ENCODE data around the gene FAM110C. TPM values are rescaled to one million over a fixed set of nuclear protein-coding genes. Genes with fewer than 3 reads are reported as not detected.
"Not testable (repeated sequence)": the region's sequence is repeated elsewhere in the genome, so short reads cannot be mapped to it uniquely, and the experiment has no call there.

Gene FAM110C
- total and polyA plus RNA-seq, 4 donors: 4.8 to 18.2 (median 5.0) TPM

DNA sequence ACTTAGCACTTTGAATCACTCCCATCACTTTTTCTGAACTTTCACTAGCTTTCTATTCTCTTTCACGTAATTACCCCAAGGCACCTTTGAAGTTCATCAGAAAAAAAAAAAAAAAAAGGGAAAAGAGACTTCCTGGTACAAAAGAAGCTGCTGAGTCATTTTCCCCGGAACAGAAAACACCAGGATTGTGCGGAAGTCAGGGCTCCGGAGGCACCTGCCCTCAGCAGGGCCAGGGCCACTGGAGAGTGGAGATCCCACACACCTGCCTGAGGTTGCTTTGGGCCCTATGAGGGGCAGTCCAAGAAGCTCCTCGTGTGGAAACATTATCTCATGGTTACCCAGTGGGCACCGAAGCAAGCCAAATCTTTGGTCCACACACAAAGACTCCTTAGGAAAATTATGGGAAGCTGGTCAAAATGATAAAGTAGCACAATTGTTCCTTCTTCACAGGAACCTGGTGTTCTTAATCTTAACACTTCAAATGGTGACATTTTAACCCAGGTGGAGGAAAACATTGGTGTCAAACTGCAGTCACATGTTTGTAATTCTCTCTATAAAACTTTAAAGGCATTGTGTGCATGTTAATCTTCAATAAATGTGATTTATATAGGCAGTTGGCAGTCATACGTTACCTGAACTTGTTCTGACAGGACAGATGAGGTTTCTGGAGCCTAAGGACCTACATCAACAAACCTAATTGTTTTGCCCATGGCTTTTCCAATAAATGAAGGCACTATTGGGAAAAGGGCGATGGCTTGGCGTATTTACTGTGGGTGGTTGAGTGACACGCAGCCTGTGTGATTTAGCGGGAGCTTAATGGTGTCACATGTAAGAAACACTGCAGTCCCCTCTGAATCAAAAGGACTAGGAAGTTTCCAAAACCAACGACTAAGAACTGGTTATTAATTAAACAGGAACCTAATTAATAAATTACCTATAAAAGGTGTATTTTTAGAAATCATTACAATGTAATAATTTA lies 23.4 kb upstream of the FAM110C start:
- Histone ChIP-seq H3K4me3 (ENCODE audit: low read depth in 1 of 3, low read length in 3 of 3) (no peak overlapping the region), H3K27me3 (ENCODE audit: control insufficient read depth in 4 of 4, insufficient read depth in 4 of 4, low read length in 3 of 4) (no peaks in the 10 kb centered on the region), H3K27ac (ENCODE audit: low read depth in 1 of 2, low read length in 2 of 2) (no peak overlapping the region), H3K4me1 (ENCODE audit: control insufficient read depth in 4 of 4, insufficient read depth in 4 of 4, low read length in 3 of 4) (no peaks in the 10 kb centered on the region), H3K9me3 (ENCODE audit: control insufficient read depth in 4 of 4, low read length in 3 of 4) (no peaks in the 10 kb centered on the region), H3K36me3 (ENCODE audit: control insufficient read depth in 4 of 4, insufficient read depth in 3 of 4, low read depth in 1 of 4, low read length in 3 of 4) (no peaks in the 10 kb centered on the region), H3K9ac (ENCODE audit: low read depth in 1 of 2, low read length in 2 of 2) (no peak overlapping the region)
- no peak for TF ChIP-seq YY1 (IDR thresholded peaks at IDR 0.05)
- TF ChIP-seq, protein P1, sequence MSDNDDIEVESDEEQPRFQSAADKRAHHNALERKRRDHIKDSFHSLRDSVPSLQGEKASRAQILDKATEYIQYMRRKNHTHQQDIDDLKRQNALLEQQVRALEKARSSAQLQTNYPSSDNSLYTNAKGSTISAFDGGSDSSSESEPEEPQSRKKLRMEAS (IDR thresholded peaks at IDR 0.05): no peak
- TF ChIP-seq SP1 (IDR thresholded peaks at IDR 0.05): no peak
- TF ChIP-seq RXRA (IDR thresholded peaks at IDR 0.05): no peak
- 71% methylated on average over 12 of the region's 12 CpGs for WGBS
- no peak for DNase-seq (ENCODE audit: low spot score)

DNA sequence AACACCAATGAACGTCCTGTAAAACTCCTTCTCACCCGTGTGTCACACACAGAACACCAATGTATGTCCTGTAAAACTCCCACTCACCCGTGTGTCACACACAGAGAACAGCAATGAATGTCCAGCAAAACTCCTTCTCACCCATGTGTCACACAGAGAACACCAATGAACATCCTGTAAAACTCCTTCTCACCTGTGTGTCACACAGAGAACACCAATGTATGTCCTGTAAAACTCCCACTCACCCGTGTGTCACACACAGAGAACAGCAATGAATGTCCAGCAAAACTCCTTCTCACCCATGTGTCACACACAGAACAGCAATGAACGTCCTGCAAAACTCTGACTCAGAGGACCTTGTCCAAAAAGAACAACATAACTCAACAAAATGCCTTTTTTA lies 22.3 kb upstream of the FAM110C start:
- H3K9me3 ChIP-seq (ENCODE audit: control insufficient read depth in 4 of 4, low read length in 3 of 4); H3K27ac ChIP-seq (ENCODE audit: low read depth in 1 of 2, low read length in 2 of 2); H3K4me3 ChIP-seq (ENCODE audit: low read depth in 1 of 3, low read length in 3 of 3); H3K4me1 ChIP-seq (ENCODE audit: control insufficient read depth in 4 of 4, insufficient read depth in 4 of 4, low read length in 3 of 4); H3K36me3 ChIP-seq (ENCODE audit: control insufficient read depth in 4 of 4, insufficient read depth in 3 of 4, low read depth in 1 of 4, low read length in 3 of 4); H3K9ac ChIP-seq (ENCODE audit: low read depth in 1 of 2, low read length in 2 of 2); H3K27me3 ChIP-seq (ENCODE audit: control insufficient read depth in 4 of 4, insufficient read depth in 4 of 4, low read length in 3 of 4); DNase-seq (ENCODE audit: low spot score): not testable (repeated sequence)
- WGBS: 73% methylated on average over 5 of the region's 5 CpGs

DNA sequence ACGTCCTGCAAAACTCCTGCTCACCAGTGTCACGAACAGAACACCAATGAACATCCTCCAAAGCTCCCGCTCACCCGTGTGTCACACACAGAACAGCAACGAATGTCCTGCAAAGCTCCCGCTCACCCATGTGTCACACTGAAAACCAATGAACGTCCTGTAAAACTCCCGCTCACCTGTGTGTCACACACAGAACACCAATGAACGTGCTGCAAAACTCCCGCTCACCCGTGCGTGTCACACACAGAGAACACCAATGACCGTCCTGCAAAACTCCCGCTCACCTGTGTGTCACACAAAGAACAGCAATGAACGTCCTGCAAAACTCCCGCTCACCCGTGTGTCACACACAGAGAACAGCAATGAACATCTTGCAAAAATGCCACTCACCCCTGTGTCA lies 20.5 kb upstream of the FAM110C start:
- H3K9me3 ChIP-seq (ENCODE audit: control insufficient read depth in 4 of 4, low read length in 3 of 4): no peaks in the 10 kb centered on the region
- H3K27ac ChIP-seq (ENCODE audit: low read depth in 1 of 2, low read length in 2 of 2): no peak overlapping the region
- DNase-seq (ENCODE audit: low spot score): no peak
- H3K27me3 ChIP-seq (ENCODE audit: control insufficient read depth in 4 of 4, insufficient read depth in 4 of 4, low read length in 3 of 4): no peaks in the 10 kb centered on the region
- WGBS: 94% methylated on average over 17 of the region's 17 CpGs
- no peak overlapping the region for H3K4me3 ChIP-seq (ENCODE audit: low read depth in 1 of 3, low read length in 3 of 3)
- H3K9ac ChIP-seq (ENCODE audit: low read depth in 1 of 2, low read length in 2 of 2): no peak overlapping the region
- TF ChIP-seq NR2F2 (IDR thresholded peaks at IDR 0.05): no peak
- TF ChIP-seq GABPA (IDR thresholded peaks at IDR 0.05 in 1 of 2, conservative IDR thresholded peaks at IDR 0.05 in 1 of 2): no peak
- no peak for TF ChIP-seq CTCF (IDR thresholded peaks at IDR 0.05; ENCODE audit: low read depth, low read length, missing input control)
- TF ChIP-seq JUND (IDR thresholded peaks at IDR 0.05): no peak
- TF ChIP-seq EGR1 (IDR thresholded peaks at IDR 0.05; ENCODE audit: low read depth in 2 of 2): no peak
- H3K4me1 ChIP-seq (ENCODE audit: control insufficient read depth in 4 of 4, insufficient read depth in 4 of 4, low read length in 3 of 4): peaks cover 0 to 5% (median 3%) of the 10 kb centered on the region in 4 donors
- H3K36me3 ChIP-seq (ENCODE audit: control insufficient read depth in 4 of 4, insufficient read depth in 3 of 4, low read depth in 1 of 4, low read length in 3 of 4): no peaks in the 10 kb centered on the region

- peaks cover 0 to 5% (median 3%) of the 10 kb centered on the region in 4 donors for H3K4me1 ChIP-seq (ENCODE audit: control insufficient read depth in 4 of 4, insufficient read depth in 4 of 4, low read length in 3 of 4)
- no peak for TF ChIP-seq FOXA2 (IDR thresholded peaks at IDR 0.05)
- no peak for TF ChIP-seq RXRA (IDR thresholded peaks at IDR 0.05)
- TF ChIP-seq EGR1 (IDR thresholded peaks at IDR 0.05; ENCODE audit: low read depth in 2 of 2): no peak
- TF ChIP-seq CTCF (IDR thresholded peaks at IDR 0.05; ENCODE audit: low read depth, low read length, missing input control): no peak
- TF ChIP-seq, protein P2, sequence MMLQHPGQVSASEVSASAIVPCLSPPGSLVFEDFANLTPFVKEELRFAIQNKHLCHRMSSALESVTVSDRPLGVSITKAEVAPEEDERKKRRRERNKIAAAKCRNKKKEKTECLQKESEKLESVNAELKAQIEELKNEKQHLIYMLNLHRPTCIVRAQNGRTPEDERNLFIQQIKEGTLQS (IDR thresholded peaks at IDR 0.05): no peak
- TF ChIP-seq, protein P3, sequence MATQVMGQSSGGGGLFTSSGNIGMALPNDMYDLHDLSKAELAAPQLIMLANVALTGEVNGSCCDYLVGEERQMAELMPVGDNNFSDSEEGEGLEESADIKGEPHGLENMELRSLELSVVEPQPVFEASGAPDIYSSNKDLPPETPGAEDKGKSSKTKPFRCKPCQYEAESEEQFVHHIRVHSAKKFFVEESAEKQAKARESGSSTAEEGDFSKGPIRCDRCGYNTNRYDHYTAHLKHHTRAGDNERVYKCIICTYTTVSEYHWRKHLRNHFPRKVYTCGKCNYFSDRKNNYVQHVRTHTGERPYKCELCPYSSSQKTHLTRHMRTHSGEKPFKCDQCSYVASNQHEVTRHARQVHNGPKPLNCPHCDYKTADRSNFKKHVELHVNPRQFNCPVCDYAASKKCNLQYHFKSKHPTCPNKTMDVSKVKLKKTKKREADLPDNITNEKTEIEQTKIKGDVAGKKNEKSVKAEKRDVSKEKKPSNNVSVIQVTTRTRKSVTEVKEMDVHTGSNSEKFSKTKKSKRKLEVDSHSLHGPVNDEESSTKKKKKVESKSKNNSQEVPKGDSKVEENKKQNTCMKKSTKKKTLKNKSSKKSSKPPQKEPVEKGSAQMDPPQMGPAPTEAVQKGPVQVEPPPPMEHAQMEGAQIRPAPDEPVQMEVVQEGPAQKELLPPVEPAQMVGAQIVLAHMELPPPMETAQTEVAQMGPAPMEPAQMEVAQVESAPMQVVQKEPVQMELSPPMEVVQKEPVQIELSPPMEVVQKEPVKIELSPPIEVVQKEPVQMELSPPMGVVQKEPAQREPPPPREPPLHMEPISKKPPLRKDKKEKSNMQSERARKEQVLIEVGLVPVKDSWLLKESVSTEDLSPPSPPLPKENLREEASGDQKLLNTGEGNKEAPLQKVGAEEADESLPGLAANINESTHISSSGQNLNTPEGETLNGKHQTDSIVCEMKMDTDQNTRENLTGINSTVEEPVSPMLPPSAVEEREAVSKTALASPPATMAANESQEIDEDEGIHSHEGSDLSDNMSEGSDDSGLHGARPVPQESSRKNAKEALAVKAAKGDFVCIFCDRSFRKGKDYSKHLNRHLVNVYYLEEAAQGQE (IDR thresholded peaks at IDR 0.05): no peak
- no peak for TF ChIP-seq GABPA (IDR thresholded peaks at IDR 0.05 in 1 of 2, conservative IDR thresholded peaks at IDR 0.05 in 1 of 2)
- no peak for TF ChIP-seq HNF4A (conservative IDR thresholded peaks at IDR 0.05)
These were observed 18.8 kb upstream of the FAM110C start for GRCh38 chr2:65121-65520.

More at GRCh38 chr2:65121-65520, 18.8 kb upstream of the FAM110C start:
- DNase-seq (ENCODE audit: low spot score): no peak
- 84% methylated on average over 4 of the region's 4 CpGs for WGBS
- no peak overlapping the region for H3K9ac ChIP-seq (ENCODE audit: low read depth in 1 of 2, low read length in 2 of 2)
- no peaks in the 10 kb centered on the region for H3K36me3 ChIP-seq (ENCODE audit: control insufficient read depth in 4 of 4, insufficient read depth in 3 of 4, low read depth in 1 of 4, low read length in 3 of 4)
- no peak overlapping the region for H3K4me3 ChIP-seq (ENCODE audit: low read depth in 1 of 3, low read length in 3 of 3)
- no peaks in the 10 kb centered on the region for H3K27me3 ChIP-seq (ENCODE audit: control insufficient read depth in 4 of 4, insufficient read depth in 4 of 4, low read length in 3 of 4)
- H3K27ac ChIP-seq (ENCODE audit: low read depth in 1 of 2, low read length in 2 of 2): no peak overlapping the region
- H3K9me3 ChIP-seq (ENCODE audit: control insufficient read depth in 4 of 4, low read length in 3 of 4): no peaks in the 10 kb centered on the region
